Ishikawa (cell line): ENCODE measurements around the gene PPP1R26.

Experiments
- CEBPB ChIP-seq: IDR thresholded peaks from 2 replicates; pipeline ENCODE4 v1.6.1; 2012
- CREB1 ChIP-seq: IDR thresholded peaks from 2 replicates; pipeline ENCODE4 v1.6.1; 2012; ENCODE audit warnings: low read depth
- EGR1 ChIP-seq: IDR thresholded peaks from 2 replicates; pipeline ENCODE4 v1.6.1; 2012
- EP300 ChIP-seq: IDR thresholded peaks from 2 replicates; pipeline ENCODE4 v1.6.1; 2012; ENCODE audit warnings: borderline replicate concordance
- FOXM1 ChIP-seq: IDR thresholded peaks from 2 replicates; pipeline ENCODE4 v1.6.1; 2012; ENCODE audit warnings: low read depth, borderline replicate concordance
- NFIC ChIP-seq: IDR thresholded peaks from 2 replicates; pipeline ENCODE4 v1.6.1; 2012
- RAD21 ChIP-seq: IDR thresholded peaks from 2 replicates; pipeline ENCODE4 v1.6.1; 2012; ENCODE audit warnings: low read depth
- REST ChIP-seq: IDR thresholded peaks from 2 replicates; pipeline ENCODE4 v1.6.1; 2012; ENCODE audit warnings: low read depth, mild to moderate bottlenecking
- TAF1 ChIP-seq: IDR thresholded peaks from 2 replicates; pipeline ENCODE4 v1.6.1; 2012; ENCODE audit warnings: low read depth, mild to moderate bottlenecking
- TCF12 ChIP-seq: IDR thresholded peaks from 2 replicates; pipeline ENCODE4 v1.6.1; 2012; ENCODE audit warnings: low read depth
- TEAD4 ChIP-seq: IDR thresholded peaks from 2 replicates; pipeline ENCODE4 v1.6.1; 2012
- YY1 ChIP-seq: IDR thresholded peaks from 2 replicates; pipeline ENCODE4 v1.6.1; 2012; ENCODE audit warnings: low read depth
- ZBTB7A ChIP-seq: IDR thresholded peaks from 2 replicates; pipeline ENCODE4 v1.6.1; 2012; ENCODE audit warnings: low read depth
- TF ChIP-seq, protein P1 (sequence below): IDR thresholded peaks from 2 replicates; pipeline ENCODE4 v1.6.1; 2012
- TF ChIP-seq, protein P2 (sequence below): IDR thresholded peaks from 2 replicates; pipeline ENCODE4 v1.6.1; 2012

PPP1R26 gene

DNA sequence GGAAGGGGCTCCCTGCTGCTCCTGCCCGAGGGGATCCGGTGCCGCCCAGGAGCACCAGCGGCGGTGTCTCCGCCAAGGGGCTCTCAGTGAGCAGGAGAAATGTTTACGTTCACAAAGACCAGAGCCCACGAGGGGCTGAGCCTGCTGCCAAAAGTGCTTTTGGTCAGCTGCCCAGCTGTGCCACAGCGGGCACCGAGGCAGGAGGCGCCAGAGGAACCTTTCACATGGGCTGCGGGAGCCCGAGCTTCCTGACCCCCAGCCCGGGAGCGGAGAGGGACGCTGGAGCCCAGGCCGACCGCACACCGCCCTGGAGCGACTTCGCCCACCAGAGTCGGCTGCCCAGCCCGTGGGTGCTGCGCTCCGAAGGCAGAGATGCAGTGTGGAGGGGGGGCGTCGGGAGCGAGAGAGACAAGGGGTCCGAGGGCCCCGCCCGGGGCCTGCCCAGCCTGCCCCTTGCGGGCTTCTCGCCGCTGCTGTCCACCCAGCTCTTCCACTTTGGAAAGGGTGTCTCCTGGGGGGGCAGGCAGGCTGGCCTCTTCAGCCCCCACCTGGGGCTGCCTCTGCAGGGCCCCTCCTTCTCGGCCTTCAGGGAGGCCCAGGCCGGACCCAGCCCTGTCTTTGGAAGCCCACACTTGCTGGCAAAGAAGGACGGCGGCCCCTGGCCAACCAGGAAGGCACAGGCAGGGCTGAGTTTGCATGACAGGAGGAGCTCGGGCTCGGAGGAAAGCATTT is 7.9 kb downstream of the PPP1R26 start:
- TF ChIP-seq, protein P1, sequence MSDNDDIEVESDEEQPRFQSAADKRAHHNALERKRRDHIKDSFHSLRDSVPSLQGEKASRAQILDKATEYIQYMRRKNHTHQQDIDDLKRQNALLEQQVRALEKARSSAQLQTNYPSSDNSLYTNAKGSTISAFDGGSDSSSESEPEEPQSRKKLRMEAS, result no peak
- TF ChIP-seq TCF12 (no peak), ZBTB7A (no peak), CEBPB (no peak), EP300 (no peak), TAF1 (no peak), REST (no peak), FOXM1 (no peak), TEAD4 (no peak), EGR1 (no peak), CREB1 (no peak), RAD21 (no peak), YY1 (no peak), NFIC (no peak)
- TF ChIP-seq, protein P2, sequence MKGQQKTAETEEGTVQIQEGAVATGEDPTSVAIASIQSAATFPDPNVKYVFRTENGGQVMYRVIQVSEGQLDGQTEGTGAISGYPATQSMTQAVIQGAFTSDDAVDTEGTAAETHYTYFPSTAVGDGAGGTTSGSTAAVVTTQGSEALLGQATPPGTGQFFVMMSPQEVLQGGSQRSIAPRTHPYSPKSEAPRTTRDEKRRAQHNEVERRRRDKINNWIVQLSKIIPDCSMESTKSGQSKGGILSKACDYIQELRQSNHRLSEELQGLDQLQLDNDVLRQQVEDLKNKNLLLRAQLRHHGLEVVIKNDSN, result no peak

- TF ChIP-seq TEAD4 (no peak), TCF12 (no peak), CREB1 (no peak), ZBTB7A (no peak), FOXM1 (no peak), EGR1 (no peak), NFIC (no peak), YY1 (no peak), RAD21 (no peak), TAF1 (no peak)
- TF ChIP-seq, protein P1, result no peak
- TF ChIP-seq, protein P2, result no peak
These were observed 8.4 kb downstream of the PPP1R26 start for GRCh38 chr9:135488013-135488330.

DNA sequence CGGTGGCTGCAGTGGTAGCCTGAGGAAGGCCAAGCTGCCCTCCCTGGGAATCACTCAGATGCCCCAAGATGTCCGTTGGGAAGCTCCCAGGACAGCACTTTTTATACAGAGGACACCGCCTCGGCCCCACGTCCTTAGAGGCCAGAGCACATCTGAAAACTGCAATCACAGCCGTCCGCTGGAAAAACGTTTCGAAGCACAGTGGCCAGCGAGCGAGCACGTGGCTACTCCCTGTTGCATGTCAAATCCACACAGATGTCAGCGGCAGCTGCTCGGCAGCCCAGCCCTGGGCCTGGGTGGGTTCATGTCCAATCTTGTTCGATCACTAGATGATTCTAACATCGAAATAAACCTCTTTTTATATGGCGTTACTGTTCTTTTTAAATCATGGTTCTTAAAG is 8.9 kb downstream of the PPP1R26 start:
- TF ChIP-seq TCF12 (no peak), EP300 (no peak), CREB1 (no peak)

DNA sequence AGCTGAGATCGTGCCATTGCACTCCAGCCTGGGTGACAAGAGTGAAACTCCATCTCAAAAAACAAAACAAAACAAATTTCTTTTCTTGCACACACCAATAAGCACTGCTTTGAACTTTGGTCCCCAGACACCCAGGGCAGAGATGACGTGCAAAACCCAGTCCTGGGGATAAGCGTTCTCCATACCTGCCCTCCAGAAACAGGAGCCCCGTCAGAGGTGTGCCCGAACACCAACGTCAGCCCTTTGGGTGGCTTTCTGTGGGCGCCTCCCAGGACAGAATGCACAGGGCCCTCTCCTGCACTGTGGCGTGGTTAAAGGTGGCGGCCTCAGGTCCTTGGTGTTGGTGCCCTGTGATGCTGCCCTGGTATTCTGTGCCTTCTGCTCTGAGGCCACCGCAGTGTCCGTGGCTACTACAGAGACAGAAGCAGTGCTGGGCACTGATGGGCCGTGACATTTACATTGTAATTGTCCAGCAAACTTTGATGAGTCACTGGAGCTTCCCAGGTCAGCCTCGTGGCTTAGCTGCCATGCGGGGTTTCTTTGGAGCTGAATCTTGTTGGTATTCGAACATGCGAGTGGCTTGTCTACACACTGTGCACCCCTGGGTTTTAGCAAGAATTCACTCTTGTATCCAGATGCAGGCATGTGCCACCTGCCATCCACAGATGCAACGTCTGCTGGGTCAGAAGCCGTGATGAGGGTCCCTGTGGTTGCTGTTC is 9.8 kb downstream of the PPP1R26 start:
- TF ChIP-seq TAF1, result no peak
- no peak for TF ChIP-seq TCF12
- no peak for TF ChIP-seq CEBPB
- TF ChIP-seq ZBTB7A, result no peak
- no peak for TF ChIP-seq RAD21
- no peak for TF ChIP-seq FOXM1
- no peak for TF ChIP-seq YY1
- TF ChIP-seq NFIC, result no peak
- TF ChIP-seq, protein P2, result no peak
- TF ChIP-seq EP300, result no peak
- no peak for TF ChIP-seq TEAD4
- no peak for TF ChIP-seq CREB1
- TF ChIP-seq, protein P1, result no peak
- TF ChIP-seq EGR1, result no peak
- TF ChIP-seq REST, result no peak
